GM19328 (cell line): Measurements from ENCODE around the gene CRADD.

ENCODE experiments used
- ATAC-seq: cut with Tn5 transposase; IDR thresholded peaks from one replicate; pipeline ENCODE4 v1.9.1; 2021; ENCODE audit warnings: mild to moderate bottlenecking, moderate library complexity; ENCODE audit not compliant: unreplicated experiment

The CRADD gene

GRCh38 chr12:93670104-93670503, 7.1 kb upstream of the CRADD start:
- ATAC-seq: no peak

DNA sequence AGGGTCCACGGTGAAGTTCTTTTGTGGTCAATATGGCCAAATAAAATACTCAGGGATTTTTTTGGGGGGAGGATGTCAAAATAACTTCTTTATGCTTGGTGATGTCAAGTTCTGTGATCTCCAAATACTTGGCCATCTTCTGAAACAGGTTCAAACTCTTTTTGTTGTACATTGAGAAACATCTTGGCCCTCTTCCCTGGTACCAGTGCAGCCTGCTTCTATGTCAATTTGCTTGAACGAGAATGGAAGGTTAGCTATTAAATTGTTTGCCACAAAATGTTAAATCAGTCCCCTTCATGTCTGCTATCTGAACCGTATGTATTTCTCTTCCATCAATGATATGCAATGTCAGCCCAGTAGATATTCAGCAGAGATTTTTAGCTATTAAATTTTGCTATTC, 6.1 kb upstream of the CRADD start:
- no peak for ATAC-seq

- no peak for ATAC-seq
These were observed 4.1 kb upstream of the CRADD start for GRCh38 chr12:93673084-93673483.

- ATAC-seq: no peak
These were observed 2.8 kb upstream of the CRADD start for GRCh38 chr12:93674386-93674785.

DNA sequence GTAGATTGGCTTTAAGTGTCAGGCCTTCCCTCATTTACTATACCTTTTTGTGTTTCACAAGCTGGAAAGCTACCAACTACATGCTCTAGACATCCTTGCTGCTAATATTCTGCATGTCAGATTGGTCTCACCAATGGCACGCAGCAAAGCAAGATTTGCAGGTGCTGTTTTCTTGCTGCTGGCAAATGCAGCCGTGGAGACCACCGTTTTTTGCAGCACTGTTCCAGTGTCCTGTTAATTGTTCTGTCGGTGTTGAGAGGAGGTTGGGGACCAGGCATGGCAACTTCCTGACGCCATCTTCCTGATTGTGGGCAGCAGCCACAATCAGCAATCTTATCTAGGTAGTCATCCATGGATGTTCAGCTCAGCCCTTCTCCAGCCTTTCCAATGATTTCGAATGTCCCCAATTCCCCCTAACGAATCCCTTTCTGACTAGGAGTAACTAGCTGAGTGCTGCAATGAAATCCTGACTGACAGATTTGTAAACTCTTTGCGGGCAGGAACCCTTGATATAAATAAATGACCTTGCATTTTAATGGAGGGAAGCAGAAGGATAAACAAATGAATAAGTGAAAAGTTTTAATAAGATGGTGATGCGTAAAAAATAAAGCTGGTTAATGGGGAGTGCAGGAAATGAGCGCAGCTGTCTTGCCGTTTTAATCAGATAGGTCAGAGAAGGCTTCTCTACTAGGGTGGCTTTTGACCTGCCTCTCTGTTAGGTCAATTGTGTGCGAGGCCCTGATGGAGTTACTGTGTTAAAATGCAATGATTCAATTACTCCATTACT, 574 bp upstream of the CRADD start:
- ATAC-seq: no peak

DNA sequence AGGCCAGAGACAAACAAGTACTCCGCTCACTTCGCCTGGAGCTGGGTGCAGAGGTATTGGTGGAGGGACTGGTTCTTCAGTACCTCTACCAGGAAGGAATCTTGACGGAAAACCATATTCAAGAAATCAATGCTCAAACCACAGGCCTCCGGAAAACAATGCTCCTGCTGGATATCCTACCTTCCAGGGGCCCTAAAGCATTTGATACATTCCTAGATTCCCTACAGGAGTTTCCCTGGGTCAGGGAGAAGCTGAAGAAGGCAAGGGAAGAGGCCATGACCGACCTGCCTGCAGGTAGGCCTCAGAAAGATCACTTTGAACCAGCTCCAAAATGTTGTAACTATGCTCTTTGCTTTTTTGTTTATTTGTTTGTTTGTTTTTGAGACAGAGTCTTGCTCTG, 1.6 kb downstream of the CRADD start:
- ATAC-seq: no peak

DNA sequence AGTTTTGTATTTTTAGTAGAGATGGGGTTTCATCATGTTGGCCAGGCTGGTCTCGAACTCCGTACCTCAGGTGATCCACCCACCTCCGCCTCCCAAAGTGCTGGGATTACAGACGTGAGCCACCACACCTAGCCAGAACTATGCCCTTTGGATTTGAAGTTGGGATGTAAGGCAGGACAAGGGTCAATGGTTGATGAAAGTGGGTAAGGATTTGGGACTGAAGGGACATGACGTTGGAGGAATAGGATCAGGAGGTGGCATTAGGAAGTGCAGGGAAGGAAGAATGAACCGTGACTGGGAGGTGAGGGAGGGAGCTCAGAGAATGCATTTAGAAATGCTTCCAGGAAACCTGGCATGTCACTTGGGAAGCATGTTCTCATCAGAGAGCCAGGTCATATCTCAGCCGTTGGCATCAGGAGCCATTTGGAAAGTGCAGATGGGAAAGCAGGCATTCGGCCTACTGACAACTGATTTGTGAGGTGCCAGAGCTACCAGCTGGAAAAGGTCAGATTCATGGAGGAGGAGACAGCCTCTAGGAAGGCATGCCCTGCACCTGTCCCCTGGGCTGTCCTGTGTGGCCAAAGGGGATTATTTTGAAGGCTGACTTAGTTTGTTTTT, 2.2 kb downstream of the CRADD start:
- ATAC-seq: no peak

DNA sequence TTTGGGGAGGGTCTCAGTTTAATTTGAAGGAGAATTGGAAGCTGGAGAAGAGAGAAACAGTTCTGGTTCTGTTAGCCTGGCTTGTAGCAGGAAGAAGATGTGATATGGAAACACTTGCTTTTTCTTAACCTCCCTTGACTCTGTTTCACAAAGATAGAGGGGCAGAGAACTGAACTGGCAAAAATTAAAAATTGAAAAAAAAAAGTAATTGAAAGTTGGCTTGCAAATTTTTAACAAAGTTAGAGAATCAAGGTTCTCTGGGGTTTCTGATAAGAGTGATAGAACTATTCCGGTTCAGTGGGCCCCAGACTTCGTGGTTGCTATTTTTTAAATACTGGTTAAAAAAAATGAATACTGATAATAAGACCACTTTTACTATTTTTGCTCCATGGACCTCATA, 2.8 kb downstream of the CRADD start:
- no peak for ATAC-seq

DNA sequence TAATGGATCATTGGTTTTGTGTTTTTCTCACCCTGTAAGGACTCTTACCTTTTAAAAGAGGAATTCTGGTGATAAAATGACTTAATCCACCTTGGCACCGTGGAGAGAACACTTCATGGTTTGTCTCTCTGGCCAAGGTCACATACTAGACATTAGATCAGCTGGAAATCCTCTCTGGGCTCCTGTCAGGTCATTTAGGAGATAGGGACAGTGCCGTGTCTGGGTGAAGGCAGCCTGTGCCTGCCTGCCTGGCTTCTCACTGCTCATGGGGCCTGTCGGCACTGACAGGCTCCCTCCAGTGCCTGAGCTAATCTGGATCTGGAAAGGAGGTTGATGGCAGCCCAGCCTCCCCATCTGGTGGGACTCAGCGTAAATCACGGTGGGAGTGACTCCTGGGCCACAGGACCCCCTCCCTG, 5.7 kb downstream of the CRADD start:
- no peak for ATAC-seq

DNA sequence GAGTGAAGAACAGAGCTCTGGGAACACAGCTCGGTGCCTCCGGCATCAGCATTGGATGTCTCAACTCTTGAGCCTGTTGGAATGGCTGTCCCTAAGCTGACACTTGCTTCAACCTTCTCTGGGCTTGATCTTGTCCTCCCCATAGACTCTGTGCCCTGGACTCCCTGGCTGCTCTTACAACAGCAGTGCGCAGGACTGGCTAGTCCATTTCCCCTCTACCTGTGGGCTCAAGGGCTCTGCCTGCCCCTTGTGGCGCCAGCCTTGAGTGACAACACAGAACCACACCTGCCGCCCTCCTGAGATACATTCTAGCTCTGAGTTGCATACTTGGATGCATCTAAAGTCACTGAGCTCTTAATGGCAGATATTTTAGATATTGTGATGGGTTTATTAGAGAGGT, 6.2 kb downstream of the CRADD start:
- ATAC-seq: no peak

DNA sequence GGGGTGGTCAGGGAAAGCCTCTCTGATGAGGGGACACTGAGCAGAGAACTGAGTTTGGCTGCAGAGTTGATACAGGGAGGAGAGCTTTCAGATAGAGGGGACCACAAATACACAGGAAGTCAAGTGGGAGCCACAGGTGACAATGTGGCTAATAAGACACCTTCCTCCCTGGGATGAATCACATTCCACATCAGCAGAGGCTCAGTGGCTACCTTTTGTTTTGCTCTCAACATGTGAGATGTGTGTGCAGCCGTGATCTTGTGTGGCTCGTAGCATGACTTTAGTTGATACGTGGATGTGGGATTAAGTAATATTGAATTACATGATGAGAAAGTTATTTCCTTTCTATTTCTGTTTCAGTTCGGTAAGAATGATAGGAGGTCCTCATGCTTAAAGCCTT, 7.5 kb downstream of the CRADD start:
- no peak for ATAC-seq

DNA sequence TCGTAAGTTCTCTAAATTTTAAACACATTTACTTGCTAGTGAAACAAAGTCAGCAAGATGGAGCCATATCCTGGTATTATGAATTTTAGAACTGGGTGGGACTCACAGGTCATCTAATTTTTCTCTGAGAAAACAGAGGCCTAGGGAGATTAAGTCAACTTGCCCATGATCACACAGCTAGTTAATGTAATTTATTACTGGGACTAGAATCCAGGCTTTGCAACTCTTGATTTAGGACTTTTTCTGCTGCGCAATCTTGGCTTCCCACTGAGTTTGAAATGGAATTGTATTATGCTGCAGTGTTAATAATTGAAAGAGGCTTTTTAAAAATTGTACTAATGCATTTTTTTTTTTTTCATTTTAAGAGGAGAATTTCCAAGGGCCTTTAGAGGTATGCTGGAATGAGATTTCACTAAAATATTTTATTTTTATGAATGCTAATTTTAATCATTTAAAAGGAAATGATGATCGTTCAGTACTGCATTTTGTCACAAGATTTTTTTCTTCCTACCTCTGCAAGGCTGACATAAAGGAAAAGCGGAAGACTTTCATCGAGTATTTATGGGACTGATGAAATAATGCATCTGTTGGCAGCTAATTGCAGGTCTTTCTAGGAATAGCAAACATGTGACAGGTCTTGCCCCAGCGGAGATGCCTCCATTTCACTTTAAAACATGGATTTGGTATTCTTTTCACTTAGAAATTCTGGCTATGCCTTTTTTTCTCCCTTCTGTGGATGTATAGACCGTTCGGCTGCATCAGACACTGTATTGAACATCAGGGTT, 9.6 kb downstream of the CRADD start:
- ATAC-seq: no peak

- no peak for ATAC-seq
These were observed 12.1 kb downstream of the CRADD start for GRCh38 chr12:93689076-93689834.

- no peak for ATAC-seq
These were observed 19.3 kb downstream of the CRADD start for GRCh38 chr12:93696462-93696861.

DNA sequence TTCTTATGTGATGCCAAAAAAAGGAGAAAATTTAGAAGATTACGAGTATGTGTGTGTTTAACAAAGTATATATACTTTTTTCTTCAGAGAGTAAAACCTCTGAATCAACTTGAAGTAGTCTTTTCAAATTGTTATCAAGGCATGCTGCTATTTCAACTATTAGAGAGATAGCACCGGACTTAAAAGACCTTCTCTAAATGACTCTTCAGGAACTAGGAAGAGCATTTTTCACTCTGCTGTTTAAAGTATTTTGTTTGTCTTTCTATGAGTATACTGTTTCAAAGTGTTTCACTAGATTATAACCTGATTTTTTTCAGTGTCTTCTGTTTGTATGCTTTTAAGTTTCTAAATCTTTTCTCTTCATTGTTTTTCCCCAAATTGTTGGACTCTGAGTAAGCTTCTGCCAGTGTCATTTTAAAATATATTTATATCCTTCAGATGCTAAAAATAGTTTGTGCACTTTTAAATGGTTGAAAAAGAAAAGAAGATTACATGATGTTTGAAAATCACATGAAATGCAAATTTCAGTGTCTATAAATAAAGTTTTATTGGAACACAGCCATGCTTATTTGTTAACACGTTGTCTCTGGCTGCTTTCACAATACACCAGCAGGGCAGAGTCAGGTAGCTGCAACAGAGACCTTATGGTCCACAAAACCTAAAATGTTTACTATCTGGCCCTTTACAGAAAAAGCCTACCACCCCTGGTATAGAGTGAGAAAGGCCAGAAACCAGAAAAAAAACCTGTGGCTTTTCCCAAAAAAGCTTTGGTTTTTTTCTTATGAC, 21.3 kb downstream of the CRADD start:
- no peak for ATAC-seq

DNA sequence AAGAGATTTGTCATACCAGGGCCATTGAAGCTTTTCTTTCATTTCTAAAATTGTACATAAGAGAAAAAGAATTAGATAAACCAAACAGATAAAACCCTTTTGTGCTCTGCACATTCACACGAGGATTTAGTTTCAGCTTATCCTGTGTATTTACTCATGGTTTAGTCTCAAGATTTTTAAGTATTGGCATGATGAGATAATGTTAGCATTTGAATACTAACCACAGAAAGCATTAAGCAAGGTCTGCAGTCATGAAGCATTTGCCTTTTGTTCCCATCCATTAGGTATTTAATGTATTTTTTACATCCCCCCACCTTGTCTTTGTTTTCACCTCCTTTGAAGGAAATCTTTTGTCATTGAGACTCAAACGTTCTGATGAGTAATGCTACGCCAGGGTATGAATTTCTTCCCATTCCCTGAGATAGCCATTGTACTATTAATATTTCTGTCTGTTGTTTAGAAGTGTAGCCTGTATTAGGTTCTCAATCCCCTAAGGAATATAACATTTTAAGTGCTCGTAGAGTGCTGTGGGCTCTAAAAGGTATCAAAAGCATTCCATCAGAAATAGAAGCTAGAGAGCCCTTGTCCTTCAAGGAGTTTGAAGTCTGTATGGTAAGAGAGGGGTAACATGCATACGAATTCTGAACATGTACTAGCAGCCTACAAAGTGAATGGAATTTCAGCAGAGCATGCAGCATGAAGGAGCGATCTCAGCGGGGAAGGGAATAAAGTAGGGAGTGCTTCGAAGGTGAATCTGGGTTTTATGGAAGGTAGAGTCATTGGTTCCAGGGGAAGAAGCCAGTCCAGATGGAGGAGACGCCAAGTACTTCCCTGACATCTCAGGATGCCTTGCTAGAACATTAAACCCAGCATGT, 22.3 kb downstream of the CRADD start:
- ATAC-seq: no peak

DNA sequence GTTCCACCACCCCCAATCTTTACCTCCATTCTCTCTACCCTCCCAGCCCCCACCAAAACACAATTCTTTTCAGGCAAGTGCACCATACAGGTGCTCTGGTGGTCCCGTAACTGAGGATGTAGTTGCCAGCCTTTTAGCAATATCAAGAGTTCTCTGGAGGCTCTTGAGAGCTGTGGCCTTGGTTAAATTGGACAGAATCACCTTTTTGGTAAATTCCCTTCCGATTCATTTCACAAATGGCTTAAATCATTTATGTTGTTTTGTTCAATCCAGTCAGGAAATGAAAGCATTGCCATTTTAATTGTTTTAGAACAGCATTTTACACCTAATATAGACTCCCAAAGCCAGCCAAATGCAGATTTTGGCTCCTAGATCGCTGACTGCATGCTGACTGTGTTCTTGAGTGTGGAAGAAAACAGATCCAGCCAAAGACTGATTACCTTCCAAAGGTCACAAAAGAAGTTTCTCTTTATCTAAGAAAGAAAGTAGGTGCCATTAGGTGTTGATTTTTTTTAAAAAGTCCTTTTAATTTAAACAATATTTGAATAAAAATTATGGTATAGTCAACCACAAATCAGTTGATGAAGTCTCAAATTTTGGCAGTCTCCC, 25.6 kb downstream of the CRADD start:
- no peak for ATAC-seq

GRCh38 chr12:93704122-93704521, 26.9 kb downstream of the CRADD start:
- ATAC-seq: no peak

DNA sequence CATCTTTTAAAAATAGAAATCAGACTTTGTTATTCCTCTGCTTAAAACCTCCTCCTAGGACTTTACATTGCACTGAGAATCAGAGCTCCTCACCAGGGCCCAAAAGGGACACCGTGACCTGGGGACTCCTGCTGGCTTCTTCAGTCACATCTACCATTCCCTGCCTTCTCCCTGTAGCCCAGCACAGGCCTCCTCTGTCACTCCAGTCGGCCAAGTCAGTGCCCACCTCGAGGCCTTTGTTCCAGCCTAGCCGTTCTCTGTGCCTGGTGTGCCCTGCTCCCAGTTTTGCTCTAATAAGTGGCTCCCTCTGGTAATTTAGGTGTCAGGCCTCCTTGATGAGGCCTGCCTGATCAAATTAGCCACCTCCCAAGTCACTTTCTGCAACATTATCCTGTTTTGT, 27.4 kb downstream of the CRADD start:
- no peak for ATAC-seq
